ENCODE measurements around the gene DAGLB.

GRCh38 chr7:6375348-6376101, 72.2 kb downstream of the DAGLB start:
- TF ChIP-seq CTCF (IDR thresholded peaks at IDR 0.05; ENCODE audit: insufficient read depth, low read depth, low read length) = no peak
- TF ChIP-seq EZH2 (IDR thresholded peaks at IDR 0.05; ENCODE audit: insufficient read depth, low read length) = no peak

Measured in astrocyte (in vitro differentiated cells and primary cell).